Stomach smooth muscle (tissue), 2 donors: ENCODE measurements around the gene SPNS1.
"Not testable (repeated sequence)": the region's sequence is repeated elsewhere in the genome, so short reads cannot be mapped to it uniquely, and the experiment has no call there.

ENCODE experiments used
- H3K27ac ChIP-seq: one replicate; pipeline ENCODE4 v1.7.0; 2013; ENCODE audit warnings: mild to moderate bottlenecking, low read length, inconsistent platforms
- H3K27me3 ChIP-seq, 2 donors: one replicate each; pipeline ENCODE4 v1.7.0; 2013; ENCODE audit warnings: low read length in 2 of 2; ENCODE audit not compliant: insufficient read depth in 2 of 2, control insufficient read depth in 1 of 2
- H3K36me3 ChIP-seq, 2 donors: one replicate each; pipeline ENCODE4 v1.7.0; 2013; ENCODE audit warnings: low read length in 2 of 2; ENCODE audit not compliant: control insufficient read depth in 2 of 2, insufficient read depth in 2 of 2
- H3K4me1 ChIP-seq: one replicate; pipeline ENCODE4 v1.7.0; 2013; ENCODE audit warnings: low read length; ENCODE audit not compliant: control insufficient read depth, insufficient read depth
- H3K4me3 ChIP-seq, 2 donors: one replicate each; pipeline ENCODE4 v1.7.0; 2013; ENCODE audit warnings: low read length in 2 of 2
- H3K9ac ChIP-seq, 2 donors: one replicate each; pipeline ENCODE4 v1.7.0; 2013; ENCODE audit warnings: low read length in 2 of 2, mild to moderate bottlenecking in 1 of 2
- H3K9me3 ChIP-seq, 2 donors: one replicate each; pipeline ENCODE4 v1.7.0; 2013; ENCODE audit warnings: low read length in 2 of 2; ENCODE audit not compliant: control insufficient read depth in 2 of 2
- donor health status: healthy.
- donor health status: Pancreatic carcinoma.

Gene SPNS1

DNA sequence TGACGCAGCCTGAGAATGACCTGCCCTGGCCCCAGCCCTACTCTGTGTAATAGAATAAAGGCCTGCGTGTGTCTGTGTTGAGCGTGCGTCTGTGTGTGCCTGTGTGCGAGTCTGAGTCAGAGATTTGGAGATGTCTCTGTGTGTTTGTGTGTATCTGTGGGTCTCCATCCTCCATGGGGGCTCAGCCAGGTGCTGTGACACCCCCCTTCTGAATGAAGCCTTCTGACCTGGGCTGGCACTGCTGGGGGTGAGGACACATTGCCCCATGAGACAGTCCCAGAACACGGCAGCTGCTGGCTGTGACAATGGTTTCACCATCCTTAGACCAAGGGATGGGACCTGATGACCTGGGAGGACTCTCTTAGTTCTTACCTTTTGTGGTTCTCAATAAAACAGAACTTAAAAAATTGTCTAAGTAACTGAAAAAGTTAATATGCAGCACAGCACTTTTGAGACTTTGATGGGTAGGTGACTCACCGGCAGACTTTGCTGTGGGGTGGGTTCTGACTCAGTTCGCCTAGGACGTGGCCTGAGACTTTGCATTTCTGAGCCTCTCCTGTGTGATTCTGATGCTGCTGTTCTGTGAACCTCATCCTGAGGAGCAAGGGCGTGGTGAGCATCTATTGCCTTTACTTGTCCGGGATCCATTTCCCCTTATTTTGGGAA, 15.9 kb downstream of the SPNS1 start:
- no peaks in the 10 kb centered on the region for H3K4me1 ChIP-seq
- H3K36me3 ChIP-seq, result peaks cover 14 to 19% of the 10 kb centered on the region in 2 donors
- H3K9ac ChIP-seq, result no peak overlapping the region
- no peaks in the 10 kb centered on the region for H3K27me3 ChIP-seq
- H3K4me3 ChIP-seq, result no peak overlapping the region
- no peak overlapping the region for H3K27ac ChIP-seq
- peaks cover 0 to 6% of the 10 kb centered on the region in 2 donors for H3K9me3 ChIP-seq

DNA sequence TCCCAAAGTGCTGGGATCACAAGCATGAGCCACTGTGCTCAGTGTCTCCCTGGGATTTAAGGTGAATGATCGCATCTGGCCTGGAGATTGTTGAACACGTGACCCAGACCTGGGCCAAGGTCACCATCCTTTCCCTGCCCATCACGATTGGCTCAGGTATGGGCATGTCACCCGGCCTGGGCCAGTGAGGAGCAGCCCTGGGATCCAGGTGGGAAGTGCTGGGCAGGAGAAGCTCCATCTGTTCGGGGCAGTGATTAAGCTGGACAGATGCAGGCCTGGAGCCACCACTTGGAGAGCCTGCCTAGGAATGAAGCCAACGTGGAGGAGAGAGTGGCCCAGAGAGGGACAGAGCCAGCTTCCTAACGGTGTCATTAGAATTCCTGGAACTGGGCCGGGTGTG, 17.1 kb downstream of the SPNS1 start:
- no peaks in the 10 kb centered on the region for H3K4me1 ChIP-seq
- H3K4me3 ChIP-seq, result no peak overlapping the region
- no peak overlapping the region for H3K27ac ChIP-seq
- no peak overlapping the region for H3K9ac ChIP-seq
- H3K9me3 ChIP-seq, result peaks cover 0 to 3% of the 10 kb centered on the region in 2 donors
- peaks cover 11 to 12% of the 10 kb centered on the region in 2 donors for H3K36me3 ChIP-seq
- no peaks in the 10 kb centered on the region for H3K27me3 ChIP-seq

DNA sequence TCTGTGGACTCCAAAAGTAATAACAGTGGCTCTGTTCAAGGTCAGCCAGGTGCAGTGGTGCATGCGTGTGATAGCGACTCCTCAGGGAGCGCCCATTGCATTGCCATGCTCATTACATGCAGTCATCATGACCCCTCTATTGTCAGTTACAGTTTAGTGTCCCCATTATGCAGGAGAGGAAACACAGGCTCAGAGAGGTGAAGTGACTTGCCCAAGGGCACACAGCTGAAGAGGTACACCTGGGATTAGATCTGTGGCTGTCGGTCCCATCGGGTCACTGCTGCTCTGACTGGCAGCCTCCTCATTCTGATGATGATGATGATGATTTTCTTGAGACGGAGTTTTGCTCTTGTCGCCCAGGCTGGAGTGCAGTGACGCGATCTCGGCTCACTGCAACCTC, 17.9 kb downstream of the SPNS1 start:
- H3K4me3 ChIP-seq, result no peak overlapping the region
- H3K9me3 ChIP-seq, result no peaks in the 10 kb centered on the region
- H3K36me3 ChIP-seq, result peaks cover 5 to 6% of the 10 kb centered on the region in 2 donors

DNA sequence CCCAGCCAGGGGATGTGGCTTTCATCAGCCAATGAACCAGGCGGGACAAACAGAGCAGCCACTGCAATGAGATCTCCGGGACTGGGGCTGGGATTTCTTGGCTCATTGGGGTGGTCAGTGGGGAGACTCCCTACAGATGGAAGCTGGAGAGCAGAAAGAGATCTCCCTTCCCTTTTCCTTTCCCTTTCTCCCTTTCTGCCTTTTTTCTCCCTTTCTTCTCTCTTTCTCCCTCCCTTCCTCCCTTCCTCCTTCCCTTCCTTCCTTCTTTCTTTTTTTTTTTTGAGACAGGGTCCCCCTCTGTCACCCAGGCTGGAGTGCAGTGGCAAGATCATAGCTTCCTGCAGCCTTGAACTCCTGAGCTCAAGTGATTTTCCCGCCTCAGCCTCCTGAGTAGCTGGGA, 24.3 kb downstream of the SPNS1 start:
- H3K27ac ChIP-seq, result no peak overlapping the region
- H3K4me3 ChIP-seq, result no peak overlapping the region
- H3K9ac ChIP-seq, result no peak overlapping the region
- H3K27me3 ChIP-seq, result no peaks in the 10 kb centered on the region
- H3K9me3 ChIP-seq, result no peaks in the 10 kb centered on the region
- H3K36me3 ChIP-seq, result no peaks in the 10 kb centered on the region
- no peaks in the 10 kb centered on the region for H3K4me1 ChIP-seq

More for the DNA sequence above, 17.9 kb downstream of the SPNS1 start:
- Histone ChIP-seq H3K27ac (no peak overlapping the region), H3K9ac (no peak overlapping the region), H3K4me1 (no peaks in the 10 kb centered on the region), H3K27me3 (no peaks in the 10 kb centered on the region)

DNA sequence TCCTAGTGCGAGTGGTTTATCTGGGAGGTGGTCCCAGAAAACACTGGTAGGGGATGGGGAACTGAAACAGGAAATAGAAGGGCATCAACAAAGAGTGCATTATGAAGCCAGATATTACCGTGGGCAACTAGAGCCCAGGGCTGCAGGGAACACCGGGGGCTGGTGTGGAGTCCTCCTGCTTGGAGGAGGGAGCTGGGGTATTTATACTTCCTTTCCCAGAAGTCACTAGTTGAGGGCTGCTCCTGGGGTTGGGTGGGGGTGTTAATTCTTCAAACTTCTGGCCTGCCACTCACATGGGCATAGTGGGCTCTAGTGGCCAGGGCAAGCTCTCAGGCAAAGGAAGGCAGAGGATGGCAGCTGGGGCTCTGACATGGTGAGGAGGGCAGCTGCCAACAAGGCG, 25.0 kb downstream of the SPNS1 start:
- H3K9me3 ChIP-seq, result no peaks in the 10 kb centered on the region
- no peak overlapping the region for H3K4me3 ChIP-seq
- no peak overlapping the region for H3K27ac ChIP-seq
- no peak overlapping the region for H3K9ac ChIP-seq
- no peaks in the 10 kb centered on the region for H3K4me1 ChIP-seq
- H3K36me3 ChIP-seq, result no peaks in the 10 kb centered on the region
- no peaks in the 10 kb centered on the region for H3K27me3 ChIP-seq

DNA sequence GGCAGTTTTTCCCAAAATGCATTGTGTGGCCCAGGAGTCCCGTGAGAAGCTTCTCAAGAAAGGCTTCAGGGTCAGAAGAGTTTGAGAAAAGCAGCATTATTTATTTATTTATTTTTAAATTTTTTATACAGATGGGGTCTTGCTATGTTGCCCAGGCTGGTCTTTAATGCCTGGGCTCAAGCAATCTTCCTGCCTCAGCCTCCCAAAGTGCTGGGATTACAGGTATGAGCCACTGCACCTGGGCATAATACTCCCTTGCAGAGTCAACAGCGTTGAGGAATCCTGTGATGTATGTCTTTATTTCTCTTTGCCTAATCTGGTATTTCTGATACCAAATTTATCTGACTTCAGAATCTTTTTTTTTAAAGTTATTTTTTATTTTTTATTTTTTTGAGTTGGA, 25.4 kb downstream of the SPNS1 start:
- Histone ChIP-seq H3K27me3 (no peaks in the 10 kb centered on the region), H3K9me3 (no peaks in the 10 kb centered on the region), H3K4me1 (no peaks in the 10 kb centered on the region), H3K27ac (no peak overlapping the region), H3K4me3 (no peak overlapping the region), H3K36me3 (no peaks in the 10 kb centered on the region), H3K9ac (no peak overlapping the region)

DNA sequence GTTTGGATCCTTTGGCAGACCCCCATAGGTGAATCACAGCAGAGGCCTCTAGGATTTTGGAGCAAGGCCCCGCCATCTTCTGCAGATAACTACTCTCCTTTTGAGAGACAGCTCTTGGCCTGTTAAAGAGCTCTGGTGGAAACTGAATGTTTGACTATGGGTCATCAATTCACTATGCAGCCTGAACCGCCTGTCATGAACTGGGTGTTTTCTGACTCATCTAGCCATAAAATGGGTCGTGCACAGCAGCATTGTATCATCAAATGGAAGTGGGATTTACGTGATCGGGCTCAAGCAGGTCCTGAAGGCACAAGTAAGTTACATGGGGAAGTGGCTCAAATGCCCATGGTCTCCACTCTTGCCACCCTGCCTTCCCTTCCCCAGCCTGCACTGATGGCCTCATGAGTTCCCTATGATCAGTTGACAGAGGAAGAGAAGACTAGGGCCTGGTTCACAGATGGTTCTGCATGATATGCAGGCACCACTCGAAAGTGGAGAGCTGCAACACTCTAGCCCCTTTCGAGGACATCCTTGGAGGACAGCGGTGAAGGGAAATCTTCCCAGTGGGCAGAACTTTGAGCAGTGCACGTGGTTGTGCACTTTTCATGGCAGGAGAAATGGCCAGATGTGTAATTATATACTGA, 30.0 kb downstream of the SPNS1 start:
- not testable (repeated sequence) for H3K27me3 ChIP-seq, H3K9me3 ChIP-seq

DNA sequence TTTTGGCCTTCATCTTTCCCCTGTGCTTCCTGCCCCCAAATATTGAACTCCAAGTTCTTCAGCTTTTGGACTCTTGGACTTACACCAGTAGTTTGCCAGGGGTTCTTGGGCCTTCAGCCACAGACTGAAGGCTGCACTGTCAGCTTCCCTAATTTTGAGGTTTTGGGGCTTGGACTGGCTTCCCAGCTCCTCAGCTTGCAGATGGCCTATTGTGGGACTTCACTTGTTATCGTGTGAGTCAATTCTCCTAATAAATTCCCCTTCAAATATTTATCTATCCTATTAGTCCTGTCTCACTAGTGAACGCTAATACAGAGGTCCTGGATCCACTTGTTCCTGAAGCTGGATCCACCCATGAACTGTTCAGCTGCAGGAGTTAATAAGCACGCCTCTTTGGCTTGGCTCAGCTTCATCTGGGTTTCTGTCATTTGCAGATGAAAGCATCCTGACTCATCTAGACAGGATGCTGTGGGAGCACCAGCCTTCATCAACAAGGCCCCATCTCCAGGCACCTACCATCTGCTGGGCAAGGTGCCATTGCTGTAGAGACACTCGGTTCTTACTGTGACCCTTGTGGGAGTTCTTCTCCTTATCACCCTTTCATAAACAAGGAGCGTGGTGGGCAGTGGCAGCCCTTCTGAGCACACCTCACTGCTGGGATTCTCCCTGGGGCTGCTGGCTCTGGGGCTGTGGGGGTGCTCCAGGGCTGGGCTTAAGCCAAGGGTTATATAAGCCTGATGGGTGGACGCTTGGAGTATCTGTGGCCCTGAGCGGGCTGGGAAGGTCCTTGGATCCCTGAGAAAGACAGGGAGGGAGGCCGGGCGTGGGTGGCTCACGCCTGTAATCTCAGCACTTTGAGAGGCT, 33.4 kb downstream of the SPNS1 start:
- Histone ChIP-seq H3K4me3 (no peak overlapping the region), H3K27me3 (peaks cover 0 to 3% of the 10 kb centered on the region in 2 donors), H3K4me1 (no peaks in the 10 kb centered on the region), H3K9ac (no peak overlapping the region), H3K36me3 (no peaks in the 10 kb centered on the region), H3K27ac (no peak overlapping the region), H3K9me3 (no peaks in the 10 kb centered on the region)

More for the DNA sequence above, 30.0 kb downstream of the SPNS1 start:
- not testable (repeated sequence) for H3K27ac ChIP-seq, H3K36me3 ChIP-seq, H3K9ac ChIP-seq, H3K4me1 ChIP-seq, H3K4me3 ChIP-seq

DNA sequence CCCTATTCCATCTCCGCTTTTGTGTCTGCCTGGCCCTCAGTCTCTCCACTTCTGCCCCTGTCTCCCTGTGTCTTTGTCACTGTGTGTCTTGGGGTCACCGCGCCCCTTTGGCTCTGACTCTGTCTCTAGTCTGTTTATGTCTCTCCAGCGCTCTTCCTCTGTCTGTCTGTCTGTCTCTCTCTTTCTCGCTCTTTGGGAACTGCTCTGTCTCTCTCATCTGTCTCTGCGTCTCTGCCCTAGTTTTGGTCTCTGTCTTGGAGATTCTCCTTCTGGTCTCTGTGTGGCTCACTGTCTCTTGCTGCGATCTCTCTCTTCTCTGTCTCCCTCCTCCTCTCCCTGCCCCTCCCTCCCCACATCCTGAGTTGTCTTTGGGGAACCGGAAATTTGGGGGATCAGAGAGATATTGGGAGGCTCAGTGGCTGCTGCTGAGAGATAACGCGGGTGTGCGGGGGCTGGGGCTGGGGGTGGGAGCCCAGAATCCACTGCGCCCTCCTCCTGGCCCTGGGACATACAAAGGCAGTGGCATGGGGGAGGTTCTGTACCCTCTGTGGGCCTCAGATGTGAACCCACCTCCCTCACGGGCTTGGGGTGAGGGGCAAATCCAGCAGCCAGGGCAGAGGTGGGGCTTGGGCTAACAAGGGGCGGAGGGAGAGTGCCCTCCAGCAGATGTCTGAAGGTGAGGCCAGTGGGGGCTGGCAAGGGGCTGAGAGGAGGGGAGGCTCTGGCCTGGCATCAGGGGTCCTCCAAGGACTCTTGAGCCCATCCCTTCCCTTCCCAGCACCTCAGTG, 34.7 kb downstream of the SPNS1 start:
- Histone ChIP-seq H3K4me3 (no peak overlapping the region), H3K36me3 (no peaks in the 10 kb centered on the region), H3K27me3 (peaks cover 0 to 3% of the 10 kb centered on the region in 2 donors), H3K4me1 (no peaks in the 10 kb centered on the region), H3K27ac (no peak overlapping the region), H3K9me3 (no peaks in the 10 kb centered on the region), H3K9ac (no peak overlapping the region)

DNA sequence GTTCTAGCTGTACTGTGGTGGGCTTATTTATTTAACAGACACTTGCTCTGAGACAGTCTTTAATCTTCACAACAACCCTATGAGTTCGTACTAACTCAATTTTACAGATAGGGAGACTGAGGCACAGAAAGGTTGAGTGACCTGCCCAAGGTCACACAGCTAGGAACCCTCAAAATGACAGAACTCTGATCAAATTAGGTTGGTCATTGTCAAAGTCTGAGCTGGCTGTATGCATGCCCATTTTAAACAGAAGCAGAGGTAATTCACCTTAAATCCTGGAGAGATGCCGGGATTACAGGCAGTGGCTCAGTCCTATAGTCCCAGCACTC, 35.2 kb downstream of the SPNS1 start:
- Histone ChIP-seq H3K4me3 (no peak overlapping the region), H3K27ac (no peak overlapping the region), H3K4me1 (no peaks in the 10 kb centered on the region), H3K27me3 (peaks cover 0 to 3% of the 10 kb centered on the region in 2 donors), H3K36me3 (no peaks in the 10 kb centered on the region), H3K9me3 (no peaks in the 10 kb centered on the region), H3K9ac (no peak overlapping the region)
